Bronchial epithelial cell (primary cell): ENCODE data around the gene COL25A1. TPM values are rescaled to one million over a fixed set of nuclear protein-coding genes. Genes with fewer than 3 reads are reported as not detected.

Experiments
- DNase-seq: peaks from one replicate; pipeline ENCODE4 v3.0.0-alpha.2; 2010; ENCODE audit warnings: low read depth
- FAIRE-seq: peaks from 2 replicates; lab custom pipeline; 2011; peaks lifted over from hg19 to GRCh38; lab: Jason Lieb, UNC
- H3K27me3 ChIP-seq: 2 replicates; pipeline ENCODE4 v1.5.1; 2011; ENCODE audit warnings: low read length; ENCODE audit not compliant: control insufficient read depth, insufficient read depth
- H3K36me3 ChIP-seq: 2 replicates; pipeline ENCODE4 v1.5.1; 2011; ENCODE audit warnings: low read length; ENCODE audit not compliant: control insufficient read depth, insufficient read depth
- H3K4me3 ChIP-seq: 2 replicates; pipeline ENCODE4 v1.5.1; 2011; ENCODE audit warnings: mild to moderate bottlenecking, low read depth, low read length, control low read depth
- CTCF ChIP-seq: IDR thresholded peaks from 2 replicates; pipeline ENCODE4 v1.5.1; 2011; ENCODE audit warnings: mild to moderate bottlenecking, moderate library complexity, low read length, control low read depth, inconsistent platforms; ENCODE audit not compliant: insufficient read depth, severe bottlenecking
- total RNA-seq: library from RNA; depleted of rRNA; stranded (reverse); fragments of >200 nt; gene quantifications from 2 replicates; pipeline ENCODE4 v1.2.1, GENCODE V29; 2014

The COL25A1 gene
- total RNA-seq, 1 donor from 2014 or later = under 0.01 TPM

GRCh38 chr4:108772402-108772801, 530.1 kb downstream of the COL25A1 start:
- no peaks in the 10 kb centered on the region for H3K36me3 ChIP-seq
- DNase-seq (no peak), FAIRE-seq (no peak)
- no peak overlapping the region for H3K4me3 ChIP-seq
- no peak for TF ChIP-seq CTCF
- no peaks in the 10 kb centered on the region for H3K27me3 ChIP-seq

- DNase-seq (no peak), FAIRE-seq (no peak)
- peaks cover 16% of the 10 kb centered on the region for H3K27me3 ChIP-seq
- no peak for TF ChIP-seq CTCF
- H3K36me3 ChIP-seq = no peaks in the 10 kb centered on the region
- no peak overlapping the region for H3K4me3 ChIP-seq
These were observed 536.4 kb downstream of the COL25A1 start for GRCh38 chr4:108766058-108766457.

GRCh38 chr4:108763986-108764385, 538.5 kb downstream of the COL25A1 start:
- no peak for FAIRE-seq
- no peak for TF ChIP-seq CTCF
- Histone ChIP-seq H3K27me3 (peaks cover 16% of the 10 kb centered on the region), H3K4me3 (no peak overlapping the region), H3K36me3 (no peaks in the 10 kb centered on the region)
- no peak for DNase-seq

GRCh38 chr4:108763226-108763593, 539.2 kb downstream of the COL25A1 start:
- peak overlapping the region; percentile 14 for H3K4me3 ChIP-seq
- H3K36me3 ChIP-seq = no peaks in the 10 kb centered on the region
- DNase-seq (no peak), FAIRE-seq (no peak)
- no peak for TF ChIP-seq CTCF
- peaks cover 16% of the 10 kb centered on the region for H3K27me3 ChIP-seq

- DNase-seq (no peak), FAIRE-seq (no peak)
- Histone ChIP-seq H3K36me3 (no peaks in the 10 kb centered on the region), H3K4me3 (peak within 1 kb of the TSS; percentile 14), H3K27me3 (peaks cover 16% of the 10 kb centered on the region)
- TF ChIP-seq CTCF = no peak
These were observed 539.8 kb downstream of the COL25A1 start, which contains the start of gene ETNPPL for GRCh38 chr4:108762559-108763225. ETNPPL (minus strand) TSS chr4:108763053; CDS start chr4:108762898, 155 bp downstream.

Other genes starting within 250 kb of the COL25A1 start
- gene SEC24B, start 131.2 kb upstream of the COL25A1 start, total RNA-seq = 9.2 and 10.0 TPM in 2 replicates